Activated CD8-positive, alpha-beta memory T cell treated with anti-CD3 and anti-CD28 coated beads, Interleukin-2, amount 10 ng/mL, durations not matched to agents 7 days and 5 days (primary cell): Measurements from ENCODE around the gene FKBP1C. TPM values are rescaled to one million over a fixed set of nuclear protein-coding genes. Genes with fewer than 3 reads are reported as not detected.
"Not testable (repeated sequence)": the region's sequence is repeated elsewhere in the genome, so short reads cannot be mapped to it uniquely, and the experiment has no call there.

ENCODE experiments used
- ATAC-seq: fragments of 150-1000 bp; cut with Tn5 transposase; one replicate; pipeline ENCODE4 v1.10.0; 2021; ENCODE audit warnings: moderate library complexity
- CTCF ChIA-PET: fragments of 350-600 bp; sonication (Branson Sonifier 250); formaldehyde crosslinking; loops from one replicate; lab custom pipeline; 2021; ENCODE audit warnings: antibody characterized with exemption; lab: Charles Lee
- DNase-seq: peaks from one replicate; pipeline ENCODE4 v3.0.0-alpha.2; 2020
- H3K27ac Mint-ChIP-seq: one replicate; pipeline ENCODE4 v1.8.0; 2021; ENCODE audit warnings: mild to moderate bottlenecking, mixed read lengths
- H3K27me3 Mint-ChIP-seq: one replicate; pipeline ENCODE4 v1.8.0; 2021; ENCODE audit warnings: mixed read lengths
- H3K36me3 Mint-ChIP-seq: one replicate; pipeline ENCODE4 v1.8.0; 2021; ENCODE audit warnings: mild to moderate bottlenecking, mixed read lengths
- H3K4me1 Mint-ChIP-seq: one replicate; pipeline ENCODE4 v1.8.0; 2021; ENCODE audit warnings: mixed read lengths
- H3K4me3 Mint-ChIP-seq: one replicate; pipeline ENCODE4 v1.8.0; 2021; ENCODE audit warnings: mild to moderate bottlenecking, moderate library complexity, mixed read lengths
- H3K9me3 Mint-ChIP-seq: one replicate; pipeline ENCODE4 v1.8.0; 2022; ENCODE audit warnings: low read depth, mixed read lengths
- total RNA-seq, 2 experiments: library from RNA; stranded (reverse); gene quantifications; one replicate each; pipeline ENCODE4 v1.2.3, GENCODE V29; 2021

Gene FKBP1C
- total RNA-seq, 2 experiments from 2014 or later, result 0.67 to 0.68 TPM

DNA sequence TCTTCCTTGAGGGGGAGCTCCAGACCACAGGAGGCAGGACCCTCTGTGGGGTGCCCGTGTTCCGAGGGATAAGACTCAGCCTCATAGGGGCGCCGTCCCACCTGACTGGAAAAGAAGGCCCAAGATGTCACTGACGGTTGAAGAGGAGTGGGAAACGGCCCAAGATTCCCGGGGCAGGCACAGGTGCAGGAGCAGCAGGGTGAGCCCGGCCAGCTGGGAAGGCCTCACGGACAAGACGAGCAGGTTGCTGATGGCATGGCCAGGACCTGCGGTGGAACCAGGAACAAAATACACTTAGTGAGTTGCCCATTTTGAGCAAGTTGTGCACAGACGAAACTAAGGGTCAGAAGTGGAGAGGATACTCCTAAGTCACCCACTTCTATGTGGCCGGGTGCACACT is 18.8 kb downstream of the FKBP1C start:
- DNase-seq, H3K36me3 Mint-ChIP-seq, H3K4me3 Mint-ChIP-seq, H3K27ac Mint-ChIP-seq, CTCF ChIA-PET, H3K9me3 Mint-ChIP-seq, H3K27me3 Mint-ChIP-seq, ATAC-seq, H3K4me1 Mint-ChIP-seq: not testable (repeated sequence)

DNA sequence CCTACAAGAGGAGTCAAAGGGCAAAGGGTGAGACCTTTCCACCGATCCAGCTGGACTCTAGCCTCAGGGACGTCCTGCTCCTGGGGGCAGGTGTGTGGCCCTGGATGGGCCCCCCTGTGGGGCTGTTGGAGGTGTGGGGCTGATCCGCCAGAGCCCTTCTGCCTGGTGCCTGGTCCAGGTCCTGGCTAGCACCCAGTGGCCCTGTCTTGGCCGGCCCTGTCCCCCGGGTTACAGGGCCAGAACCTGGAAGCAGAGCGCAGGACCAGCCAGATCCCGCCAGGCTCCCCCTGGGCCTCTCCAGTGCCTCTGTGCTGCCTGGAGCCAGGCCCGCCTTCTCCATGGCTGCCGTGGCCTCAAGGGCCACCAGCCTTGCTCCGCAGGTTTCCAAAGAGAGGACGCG is 19.2 kb downstream of the FKBP1C start:
- CTCF ChIA-PET, H3K9me3 Mint-ChIP-seq, H3K27ac Mint-ChIP-seq, DNase-seq, ATAC-seq, H3K36me3 Mint-ChIP-seq, H3K4me3 Mint-ChIP-seq, H3K27me3 Mint-ChIP-seq, H3K4me1 Mint-ChIP-seq: not testable (repeated sequence)

DNA sequence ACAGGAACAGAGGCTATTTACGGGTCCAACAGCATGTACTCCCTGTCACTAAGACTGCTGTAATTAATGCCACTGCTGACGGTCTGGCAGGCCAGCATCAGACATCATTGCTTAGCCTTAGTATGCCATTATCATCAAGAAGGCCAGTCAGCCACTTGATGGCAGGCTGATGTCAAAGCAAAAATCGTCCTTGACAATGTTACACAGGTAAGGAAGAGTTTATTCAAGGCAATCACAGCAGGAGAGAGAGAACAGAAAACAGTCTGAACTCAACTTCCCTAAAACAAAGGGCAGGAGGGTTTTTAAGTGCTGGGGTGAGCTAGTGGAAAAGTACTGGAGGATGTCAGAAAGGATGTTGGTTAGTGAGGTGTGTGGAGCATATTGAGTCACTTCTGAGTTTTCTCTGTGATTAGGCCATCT is 25.1 kb downstream of the FKBP1C start:
- Mint-ChIP-seq H3K27me3 (no peaks in the 10 kb centered on the region), H3K27ac (no peak overlapping the region), H3K9me3 (peaks cover 7% of the 10 kb centered on the region), H3K4me1 (no peaks in the 10 kb centered on the region), H3K36me3 (no peaks in the 10 kb centered on the region), H3K4me3 (no peak overlapping the region)
- ATAC-seq (no peak), DNase-seq (no peak)
- CTCF ChIA-PET, result no interaction called here

DNA sequence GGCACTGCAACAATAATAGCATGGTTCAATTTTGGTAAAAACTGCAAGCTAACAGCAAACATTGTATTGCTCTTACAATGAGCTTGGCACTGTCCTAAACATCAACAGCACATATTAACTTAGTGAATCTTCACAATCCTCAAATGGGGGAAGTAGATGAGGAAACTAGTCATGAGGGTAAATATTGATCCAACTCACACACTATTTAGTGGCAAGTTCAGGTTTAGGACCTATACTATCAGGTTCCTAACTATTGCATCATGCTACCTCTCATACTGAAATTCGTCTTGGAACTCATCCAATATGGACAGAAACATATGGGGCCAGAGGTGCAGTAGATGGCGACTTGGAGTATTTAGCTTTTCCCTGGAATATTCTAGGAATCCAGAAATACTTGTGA is 34.2 kb downstream of the FKBP1C start:
- Mint-ChIP-seq H3K4me1 (no peaks in the 10 kb centered on the region), H3K9me3 (no peaks in the 10 kb centered on the region), H3K27me3 (no peaks in the 10 kb centered on the region), H3K4me3 (no peak overlapping the region), H3K27ac (no peak overlapping the region), H3K36me3 (no peaks in the 10 kb centered on the region)
- no peak for DNase-seq
- ATAC-seq, result no peak
- CTCF ChIA-PET, result no interaction called here

DNA sequence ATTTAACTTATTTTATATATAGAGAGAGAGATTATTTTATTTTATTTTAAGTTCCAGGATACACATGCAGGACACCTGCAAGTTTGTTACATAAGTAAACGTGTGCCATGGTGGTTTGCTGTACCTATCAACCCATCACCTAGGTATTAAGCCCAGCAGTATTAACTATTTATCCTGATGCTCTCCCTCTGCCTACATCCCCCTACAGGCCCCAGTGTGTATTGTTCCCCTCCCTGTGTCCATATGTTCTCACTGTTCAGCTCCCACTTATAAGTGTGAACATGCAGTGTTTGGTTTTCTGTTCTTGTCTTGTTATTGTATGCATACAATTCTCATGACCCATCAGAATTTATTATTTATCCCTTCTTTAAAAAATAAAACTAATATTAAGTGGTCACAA is 34.6 kb downstream of the FKBP1C start:
- Mint-ChIP-seq H3K4me3 (no peak overlapping the region), H3K27me3 (no peaks in the 10 kb centered on the region), H3K9me3 (no peaks in the 10 kb centered on the region), H3K4me1 (no peaks in the 10 kb centered on the region), H3K36me3 (no peaks in the 10 kb centered on the region), H3K27ac (no peak overlapping the region)
- CTCF ChIA-PET, result no interaction called here
- DNase-seq (no peak), ATAC-seq (no peak)

DNA sequence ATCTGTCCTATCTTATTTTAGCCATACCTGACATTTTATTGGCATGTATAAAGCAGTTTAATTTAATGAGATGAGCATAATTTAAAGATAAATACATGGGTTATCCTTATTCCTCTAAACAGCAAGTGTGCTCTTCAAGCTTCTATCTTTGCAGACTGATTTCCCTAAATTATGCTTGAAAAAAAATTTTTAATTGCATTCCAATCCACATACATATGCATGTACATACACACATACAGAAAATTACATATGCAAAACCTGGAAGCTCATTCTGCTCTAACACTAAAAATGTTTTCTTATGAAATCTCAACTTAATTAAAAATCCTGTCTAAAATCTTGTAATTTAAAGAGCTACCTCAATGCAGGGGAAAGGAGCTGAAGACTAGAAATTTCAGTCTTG is 35.3 kb downstream of the FKBP1C start:
- no peaks in the 10 kb centered on the region for H3K4me1 Mint-ChIP-seq
- CTCF ChIA-PET, result interaction anchor here (0.9 kb wide), 1 partner anchor 55 kb away, joined by 3 read pairs; no protein-coding TSS in a partner anchor
- no peak overlapping the region for H3K4me3 Mint-ChIP-seq
- H3K9me3 Mint-ChIP-seq, result no peaks in the 10 kb centered on the region
- DNase-seq, result no peak
- no peak for ATAC-seq
- no peaks in the 10 kb centered on the region for H3K27me3 Mint-ChIP-seq
- no peak overlapping the region for H3K27ac Mint-ChIP-seq
- no peaks in the 10 kb centered on the region for H3K36me3 Mint-ChIP-seq

DNA sequence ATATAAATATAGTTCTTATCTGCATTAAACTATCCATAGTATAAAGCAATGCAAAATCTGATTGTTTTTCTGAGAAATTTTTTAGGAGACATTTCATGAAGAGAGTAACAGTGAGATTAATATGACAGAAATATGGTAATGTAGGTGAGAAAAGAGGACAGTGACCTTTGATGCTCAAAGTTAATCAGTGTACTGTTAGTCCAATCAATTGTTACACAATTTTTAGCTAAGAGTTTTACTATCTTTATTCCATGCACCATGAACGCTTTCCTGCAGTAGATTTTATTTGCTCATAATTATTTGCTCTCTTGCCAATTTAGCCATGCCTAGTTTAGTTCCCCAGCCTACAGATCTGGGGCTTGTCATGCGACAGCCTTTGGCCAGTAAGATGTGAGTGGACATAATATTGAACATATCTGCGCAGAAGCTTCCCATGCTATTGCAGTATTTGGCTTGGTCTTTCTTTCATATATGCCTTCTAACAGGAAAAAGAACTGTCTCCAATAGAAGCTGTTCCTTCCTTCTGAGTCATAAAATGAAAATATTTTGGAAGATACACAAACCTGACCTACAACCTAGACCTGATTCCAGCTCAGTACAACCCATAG is 38.7 kb downstream of the FKBP1C start:
- no peaks in the 10 kb centered on the region for H3K36me3 Mint-ChIP-seq
- ATAC-seq (no peak), DNase-seq (no peak)
- H3K27ac Mint-ChIP-seq, result no peak overlapping the region
- H3K4me3 Mint-ChIP-seq, result no peak overlapping the region
- no peaks in the 10 kb centered on the region for H3K27me3 Mint-ChIP-seq
- no peaks in the 10 kb centered on the region for H3K9me3 Mint-ChIP-seq
- CTCF ChIA-PET, result no interaction called here
- no peaks in the 10 kb centered on the region for H3K4me1 Mint-ChIP-seq

DNA sequence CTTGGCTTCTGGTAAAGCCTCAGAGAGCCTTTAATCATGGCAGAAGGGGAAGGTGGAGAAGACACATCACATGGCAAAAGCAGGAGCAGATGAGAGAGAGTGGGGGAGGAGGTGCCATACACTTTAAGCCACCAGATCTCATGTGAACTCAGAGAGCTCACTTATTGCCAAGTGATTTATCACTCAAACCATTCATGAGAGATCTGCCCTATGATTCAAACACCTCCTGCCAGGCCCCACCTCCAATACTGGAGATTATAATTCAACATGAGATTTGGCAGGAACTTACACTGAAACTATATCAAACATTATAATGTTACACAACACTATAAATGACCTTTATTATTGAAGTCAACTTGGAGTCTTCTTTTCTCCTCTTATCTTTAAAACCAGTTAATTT is 47.9 kb downstream of the FKBP1C start:
- no peaks in the 10 kb centered on the region for H3K9me3 Mint-ChIP-seq
- H3K4me3 Mint-ChIP-seq, result no peak overlapping the region
- H3K4me1 Mint-ChIP-seq, result no peaks in the 10 kb centered on the region
- CTCF ChIA-PET, result no interaction called here
- no peaks in the 10 kb centered on the region for H3K27me3 Mint-ChIP-seq
- no peak overlapping the region for H3K27ac Mint-ChIP-seq
- no peaks in the 10 kb centered on the region for H3K36me3 Mint-ChIP-seq
- DNase-seq (no peak), ATAC-seq (no peak)

DNA sequence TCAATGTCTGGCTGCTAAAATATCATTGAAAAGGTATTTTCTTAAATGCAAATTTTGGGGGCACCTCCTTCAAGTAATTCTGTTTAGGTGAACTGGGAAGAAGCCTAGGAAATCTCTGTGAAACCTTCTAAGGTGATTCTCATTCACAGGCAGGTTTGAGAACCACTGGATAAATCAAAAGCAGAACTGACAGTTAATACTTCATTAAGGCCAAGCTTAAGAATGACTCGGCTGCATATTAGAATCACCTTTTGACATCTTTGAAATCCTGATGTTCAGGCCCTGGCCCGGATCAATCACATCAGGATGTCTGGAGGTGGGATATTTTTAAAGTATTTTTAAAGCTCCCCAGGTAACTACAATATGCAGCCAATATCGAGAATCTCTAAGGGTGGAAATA is 50.6 kb downstream of the FKBP1C start:
- no peak overlapping the region for H3K27ac Mint-ChIP-seq
- H3K27me3 Mint-ChIP-seq, result no peaks in the 10 kb centered on the region
- ATAC-seq, result no peak
- H3K36me3 Mint-ChIP-seq, result no peaks in the 10 kb centered on the region
- H3K9me3 Mint-ChIP-seq, result no peaks in the 10 kb centered on the region
- DNase-seq, result no peak
- H3K4me3 Mint-ChIP-seq, result no peak overlapping the region
- H3K4me1 Mint-ChIP-seq, result no peaks in the 10 kb centered on the region
- CTCF ChIA-PET, result no interaction called here

Other genes starting within 250 kb of the FKBP1C start
- gene LGSN, start 108.5 kb downstream of the FKBP1C start, total RNA-seq, result under 1 TPM; 0.09 to 0.18 TPM